Putamen (tissue), 1 donor: ENCODE results near the gene MRPS2.
"Not testable (repeated sequence)": the region's sequence is repeated elsewhere in the genome, so short reads cannot be mapped to it uniquely, and the experiment has no call there.

Source experiments
- DNase-seq: peaks from one replicate; pipeline ENCODE4 v3.0.0-alpha.2; 2016; ENCODE audit warnings: low spot score

Gene MRPS2

DNA sequence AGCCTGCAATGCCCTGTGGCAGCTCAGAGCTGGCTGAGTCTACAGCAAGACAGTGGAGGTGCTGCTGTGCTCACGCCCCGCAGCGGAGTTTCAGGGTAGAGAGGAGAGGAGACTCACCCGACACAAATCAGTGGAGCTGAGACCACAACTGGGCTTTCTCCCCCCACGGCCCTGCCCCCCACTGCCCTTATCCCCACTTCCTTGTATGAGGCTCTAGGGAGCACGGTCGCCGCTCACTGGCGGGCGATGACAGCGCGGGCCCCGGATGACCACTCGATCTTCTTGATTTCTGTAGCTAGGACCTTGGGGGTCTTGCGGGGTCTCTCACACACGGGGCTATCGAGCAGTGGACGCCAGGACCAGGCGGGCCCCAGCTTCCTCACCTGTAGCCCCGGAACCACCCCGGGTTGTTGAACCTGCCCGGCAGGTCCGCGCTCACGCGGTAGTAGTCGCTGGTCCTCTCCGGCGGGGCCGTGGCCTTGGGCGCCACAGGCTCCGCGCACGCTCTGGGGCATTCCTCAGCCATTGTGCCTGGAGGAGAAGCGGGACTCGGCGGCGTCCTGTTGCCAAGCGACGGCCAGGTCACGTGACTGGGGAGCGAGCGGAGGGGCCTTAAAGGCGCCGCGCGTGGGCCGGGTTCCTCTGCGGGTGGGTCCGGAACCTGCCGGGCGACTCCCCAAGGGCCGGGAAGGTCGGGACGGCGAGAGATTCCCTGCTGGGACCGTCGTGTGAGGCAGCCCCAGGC, 984 bp upstream of the MRPS2 start:
- DNase-seq, result peak; percentile 93

DNA sequence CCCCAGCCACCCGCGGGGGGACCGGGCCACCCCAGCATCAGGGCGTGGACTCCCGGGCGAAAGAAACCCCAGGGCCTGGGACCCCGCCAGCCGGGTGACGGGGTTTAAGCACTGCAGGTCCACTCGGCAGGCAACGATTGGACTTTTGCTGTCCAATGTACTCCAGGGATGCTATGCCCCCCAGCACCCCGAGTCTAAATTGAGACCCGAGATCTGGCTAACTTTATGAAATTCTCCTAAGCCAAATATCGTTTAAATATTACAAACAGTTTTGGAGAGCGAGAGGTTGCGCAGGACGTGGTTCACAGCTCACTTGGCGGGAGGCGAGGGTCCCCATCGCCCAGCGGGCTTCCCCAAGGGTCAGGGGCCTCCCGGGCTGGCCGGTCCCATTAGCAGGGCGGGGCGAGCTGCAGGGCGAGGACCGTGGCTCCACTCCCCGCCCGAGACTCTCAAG, 384 bp upstream of the MRPS2 start:
- no peak for DNase-seq

DNA sequence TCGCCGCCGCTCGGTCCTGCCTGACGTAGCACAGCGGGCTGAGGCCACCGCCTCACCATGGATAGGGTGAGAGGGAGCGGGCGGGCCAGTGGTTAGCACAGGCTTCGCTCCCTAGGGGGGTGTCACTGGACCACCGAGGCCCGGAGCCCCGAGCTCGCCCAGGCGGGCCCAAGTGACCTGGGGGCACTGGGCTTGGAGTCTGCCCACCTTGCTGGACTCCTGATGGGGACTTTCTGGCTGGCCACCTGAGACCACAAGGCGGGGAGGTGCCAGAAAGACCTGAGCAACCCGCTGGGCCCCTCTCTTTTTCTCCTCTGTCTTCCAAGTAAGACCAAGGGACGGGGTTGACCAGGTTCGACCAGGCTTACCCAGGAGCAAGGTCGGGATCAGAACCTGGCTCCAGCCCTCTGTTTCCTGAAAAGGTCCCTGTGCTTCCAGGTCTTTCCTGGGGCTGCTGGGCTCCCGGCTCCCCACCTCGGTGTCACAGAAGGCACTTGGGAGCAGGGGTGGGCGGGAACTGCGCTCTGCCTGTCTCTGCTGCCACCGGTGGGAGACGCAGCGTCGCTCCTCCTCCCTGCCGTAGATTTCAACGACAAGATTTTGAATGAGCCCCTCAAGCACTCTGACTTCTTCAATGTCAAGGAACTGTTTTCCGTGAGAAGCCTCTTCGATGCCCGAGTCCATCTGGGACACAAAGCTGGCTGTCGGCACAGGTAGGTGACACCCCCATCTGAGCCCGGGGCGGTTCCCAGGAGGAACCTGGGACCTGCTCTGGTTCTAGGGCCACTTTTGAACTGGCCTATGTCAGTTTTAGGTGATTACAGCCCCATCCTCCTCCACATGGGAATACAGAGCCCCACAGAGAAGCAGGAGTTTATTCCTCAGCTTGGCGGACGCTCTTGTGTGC, 1.0 kb downstream of the MRPS2 start:
- DNase-seq, result no peak

DNA sequence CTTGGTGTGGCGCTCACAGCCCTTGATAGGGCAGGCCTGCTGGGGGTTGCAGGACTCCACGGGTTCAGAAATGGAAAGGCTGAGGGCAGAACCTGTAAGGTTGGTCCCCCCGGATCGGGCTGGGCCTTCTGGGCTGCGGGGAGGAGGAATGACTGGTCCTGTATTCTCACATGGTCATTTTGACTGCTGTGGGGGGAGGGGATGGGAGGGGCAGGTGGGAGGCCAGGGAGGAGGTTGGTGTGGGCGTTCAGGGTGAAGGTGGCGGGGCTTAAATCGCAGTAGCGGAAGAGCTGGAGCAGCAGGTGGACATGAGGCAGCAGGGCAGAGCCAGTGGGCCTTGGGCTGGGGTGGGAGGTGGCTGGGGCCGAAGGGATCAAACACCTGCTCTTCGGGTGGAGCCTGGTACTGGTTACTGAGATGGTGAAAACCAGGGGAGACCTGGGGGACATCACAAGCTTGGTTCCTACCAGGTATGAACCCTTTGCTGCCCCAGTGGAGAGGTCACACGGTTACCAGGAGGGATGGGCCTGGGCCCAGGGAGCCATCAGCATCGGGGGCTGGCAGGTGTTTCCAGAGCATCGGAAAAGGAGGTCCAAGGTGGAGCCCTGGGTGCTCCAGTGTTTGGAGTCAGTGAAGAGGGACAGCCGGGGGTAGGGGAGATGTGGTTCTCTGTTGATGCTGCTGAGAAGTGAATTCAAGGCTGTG, 1.8 kb downstream of the MRPS2 start:
- DNase-seq, result no peak

DNA sequence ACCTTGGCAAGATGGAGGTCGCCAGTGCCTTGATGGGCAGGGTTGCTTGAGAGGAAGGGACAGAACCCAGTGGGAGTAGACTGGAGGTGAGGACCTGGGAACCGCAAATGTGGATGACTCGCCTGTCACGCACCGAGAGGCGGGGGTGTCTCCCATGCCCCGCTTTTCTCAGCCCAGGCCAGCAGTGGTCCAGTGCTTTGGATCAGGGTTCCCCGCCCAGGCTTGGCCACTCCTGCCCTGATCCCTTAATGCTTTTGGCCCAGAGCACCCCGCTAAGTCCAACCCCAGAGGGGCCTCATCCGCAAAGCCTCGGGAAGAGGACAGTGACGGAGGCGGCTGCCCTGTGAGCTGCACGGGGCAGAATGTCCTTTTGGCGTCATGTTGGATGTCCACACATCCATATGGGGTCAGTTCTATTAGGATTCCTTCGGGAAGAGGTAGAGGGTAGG, 2.4 kb downstream of the MRPS2 start:
- DNase-seq, result no peak

DNA sequence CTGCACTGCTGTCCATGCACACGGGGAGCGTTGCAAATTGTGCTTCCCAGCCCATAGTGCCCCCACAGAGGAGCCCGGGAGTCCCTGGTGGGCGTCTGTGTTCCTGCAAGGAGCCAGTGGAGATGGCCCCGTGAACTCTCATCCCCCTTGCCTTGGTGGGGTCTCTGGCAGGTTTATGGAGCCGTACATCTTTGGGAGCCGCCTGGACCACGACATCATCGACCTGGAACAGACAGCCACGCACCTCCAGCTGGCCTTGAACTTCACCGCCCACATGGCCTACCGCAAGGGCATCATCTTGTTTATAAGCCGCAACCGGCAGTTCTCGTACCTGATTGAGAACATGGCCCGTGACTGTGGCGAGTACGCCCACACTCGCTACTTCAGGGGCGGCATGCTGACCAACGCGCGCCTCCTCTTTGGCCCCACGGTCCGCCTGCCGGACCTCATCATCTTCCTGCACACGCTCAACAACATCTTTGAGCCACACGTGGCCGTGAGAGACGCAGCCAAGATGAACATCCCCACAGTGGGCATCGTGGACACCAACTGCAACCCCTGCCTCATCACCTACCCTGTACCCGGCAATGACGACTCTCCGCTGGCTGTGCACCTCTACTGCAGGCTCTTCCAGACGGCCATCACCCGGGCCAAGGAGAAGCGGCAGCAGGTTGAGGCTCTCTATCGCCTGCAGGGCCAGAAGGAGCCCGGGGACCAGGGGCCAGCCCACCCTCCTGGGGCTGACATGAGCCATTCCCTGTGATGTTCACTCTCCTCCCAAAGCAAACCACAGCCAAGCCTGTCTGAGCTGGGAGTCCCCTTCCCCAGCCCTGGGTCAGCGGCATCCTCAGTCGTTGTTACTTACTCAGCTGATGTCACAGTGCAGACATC, 3.1 kb downstream of the MRPS2 start:
- no peak for DNase-seq

DNA sequence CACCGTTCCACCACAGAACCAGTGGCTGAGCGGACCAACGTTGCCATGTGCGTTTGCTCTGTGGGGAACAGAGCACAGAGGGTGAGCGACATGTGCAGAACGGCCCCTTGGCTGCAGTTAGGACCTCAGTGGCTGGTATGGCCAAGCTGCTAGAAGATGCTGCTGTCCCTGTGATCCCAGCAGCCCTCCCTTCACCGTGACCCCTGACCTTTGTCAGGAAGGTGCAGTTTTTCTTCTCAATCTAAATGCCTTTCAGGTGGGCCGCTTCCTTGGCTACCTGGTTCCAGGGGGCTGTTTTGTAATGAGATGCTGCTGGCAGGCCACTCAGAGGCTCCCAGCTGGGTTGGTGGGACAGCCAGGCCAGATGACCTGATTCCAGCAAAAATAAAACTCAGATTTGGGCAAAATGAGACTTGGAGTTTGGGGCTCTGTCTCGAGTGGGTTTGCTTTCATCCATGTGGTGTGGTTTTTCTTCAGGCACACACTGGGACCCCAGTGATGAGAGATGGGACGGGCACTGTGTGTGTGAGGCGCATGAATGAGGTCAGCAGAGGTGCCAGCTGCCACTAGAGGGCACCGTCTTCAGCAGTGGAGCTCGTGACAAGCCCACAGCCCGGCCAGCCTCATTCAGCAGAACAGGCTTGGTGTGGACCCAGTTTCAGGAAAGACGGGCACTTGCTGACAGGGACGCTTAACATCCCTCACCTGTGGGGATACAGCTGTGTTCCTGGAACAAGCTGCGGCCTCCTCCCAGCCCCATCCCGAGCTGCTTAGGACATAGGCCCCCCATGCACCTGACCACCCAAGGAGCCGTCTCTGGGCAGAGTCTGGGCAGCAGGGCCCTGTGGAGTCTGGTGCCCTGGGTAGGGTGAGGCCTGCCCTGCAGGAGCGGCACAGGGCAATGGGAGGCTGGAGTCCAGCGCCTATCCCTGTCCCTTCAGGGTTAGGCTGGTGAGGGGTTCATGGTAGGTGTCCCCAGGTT, 4.1 kb downstream of the MRPS2 start:
- DNase-seq, result no peak

DNA sequence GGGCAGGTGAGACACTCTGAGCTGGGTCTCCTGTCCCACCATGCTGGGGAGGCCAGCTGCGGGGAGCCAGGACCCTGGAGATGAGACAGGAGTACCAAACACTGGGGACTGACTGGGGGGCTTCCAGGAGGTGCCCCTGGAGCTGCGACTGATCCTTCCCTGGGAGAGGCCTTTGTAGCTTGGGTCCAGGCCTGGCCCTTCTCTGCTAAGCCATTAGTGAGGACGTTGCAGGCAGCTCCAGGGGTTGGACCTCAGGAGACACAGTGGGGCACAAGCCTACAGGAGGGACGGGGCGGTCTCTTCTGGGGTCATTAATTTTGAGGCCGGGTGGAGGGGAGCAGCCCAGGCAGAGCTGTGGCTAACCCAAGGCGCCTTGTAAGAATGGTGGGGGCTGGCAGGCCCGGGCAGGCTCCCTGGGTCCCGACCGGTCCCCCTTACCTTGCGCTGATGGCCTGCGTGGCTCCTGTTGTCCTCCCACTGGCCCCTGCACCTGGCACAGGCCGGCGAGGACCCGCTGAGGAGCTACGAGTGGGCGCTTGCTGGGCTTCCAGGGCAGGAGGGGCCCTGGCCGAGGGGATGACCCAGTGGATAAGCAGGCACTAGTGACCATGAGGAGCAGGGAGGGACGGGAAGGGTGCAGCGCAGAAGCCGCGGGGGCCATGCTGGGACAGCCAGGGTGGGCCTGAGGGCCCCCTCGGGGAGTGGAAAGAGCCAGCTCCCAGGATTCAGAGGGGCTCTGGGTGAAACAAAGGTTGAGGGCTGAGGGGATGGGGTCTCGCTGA, 5.1 kb downstream of the MRPS2 start:
- no peak for DNase-seq

DNA sequence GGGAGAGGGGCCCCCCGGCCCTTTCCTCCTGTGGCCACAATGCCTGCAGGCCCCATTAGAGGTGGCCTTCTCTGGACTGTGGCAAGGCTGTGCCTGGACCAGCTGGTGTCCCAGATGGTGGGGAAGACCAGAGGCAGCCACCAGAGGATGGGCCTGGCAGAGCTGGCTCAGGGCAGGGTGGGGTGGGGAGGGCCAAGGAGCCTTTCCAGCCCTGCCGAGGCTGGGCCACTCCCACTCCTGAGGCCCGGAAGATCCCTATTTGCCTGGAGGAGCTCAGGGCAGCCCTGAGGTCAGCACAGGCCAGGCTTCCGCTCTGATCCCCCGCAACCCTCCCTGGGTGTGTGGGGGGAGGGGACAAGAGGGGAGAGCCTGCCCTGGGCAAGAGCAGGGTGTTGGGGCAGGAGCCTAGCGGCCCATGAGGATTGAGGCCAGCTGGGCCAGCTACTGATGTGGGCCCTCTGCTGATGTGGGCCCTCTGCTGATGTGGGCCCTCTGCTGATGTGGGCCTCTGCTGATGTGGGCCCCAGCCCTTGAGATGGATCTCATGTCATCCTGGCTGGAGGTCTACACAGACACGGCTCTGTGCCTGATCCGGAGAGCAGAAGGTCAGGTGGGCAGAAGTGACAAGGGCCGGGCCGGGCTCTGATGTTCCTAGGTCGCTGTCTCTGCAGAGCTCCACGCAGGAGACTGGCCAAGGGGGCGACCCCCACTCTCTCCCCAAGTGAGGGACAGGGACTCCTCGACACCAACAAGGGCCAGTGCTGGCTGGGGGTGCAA, 6.0 kb downstream of the MRPS2 start:
- no peak for DNase-seq

DNA sequence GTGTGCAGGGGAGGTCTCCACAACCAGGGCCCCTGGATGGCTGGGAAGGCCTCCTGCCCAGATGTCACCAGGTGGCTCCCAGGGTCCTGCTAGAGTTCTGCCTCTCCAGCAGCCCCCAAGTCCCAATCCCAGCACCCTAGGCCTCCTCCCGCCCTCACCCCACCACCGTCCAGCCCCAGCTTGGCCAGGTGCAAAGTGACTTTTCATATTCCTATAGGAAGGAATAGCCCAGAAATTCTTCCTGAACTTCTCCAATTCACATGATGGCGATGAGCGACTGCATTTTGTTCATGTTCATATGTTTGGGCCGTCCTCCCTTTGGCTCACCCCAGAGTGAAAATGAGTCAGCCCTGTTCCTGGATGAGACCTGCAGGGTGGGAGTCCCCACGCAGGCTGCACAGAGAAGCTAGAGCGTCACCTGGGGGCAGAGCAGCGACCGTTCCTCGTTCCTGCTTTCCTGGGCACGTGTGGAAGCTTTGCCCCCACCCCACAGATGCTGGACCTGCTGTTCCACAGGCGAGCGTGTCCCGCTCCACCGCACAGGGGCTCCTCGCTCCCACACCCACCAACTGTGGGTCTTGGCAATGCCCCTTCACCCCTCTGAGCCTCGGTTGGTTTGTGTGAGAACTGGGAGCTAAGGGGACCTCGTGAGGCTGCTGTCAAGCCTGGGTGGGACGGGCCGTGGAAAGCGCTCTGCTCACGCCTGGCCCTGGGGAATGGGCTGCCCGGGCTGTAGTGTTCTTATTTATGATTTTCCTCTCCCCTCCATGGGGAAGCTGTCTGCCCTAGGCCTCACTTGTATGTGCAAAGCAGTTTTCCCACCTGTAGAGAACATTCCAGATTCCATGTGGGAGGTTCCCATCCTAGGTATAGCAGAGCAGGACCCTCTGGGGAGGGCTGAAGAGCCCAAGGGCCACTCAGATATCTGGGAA, 6.9 kb downstream of the MRPS2 start:
- no peak for DNase-seq

DNA sequence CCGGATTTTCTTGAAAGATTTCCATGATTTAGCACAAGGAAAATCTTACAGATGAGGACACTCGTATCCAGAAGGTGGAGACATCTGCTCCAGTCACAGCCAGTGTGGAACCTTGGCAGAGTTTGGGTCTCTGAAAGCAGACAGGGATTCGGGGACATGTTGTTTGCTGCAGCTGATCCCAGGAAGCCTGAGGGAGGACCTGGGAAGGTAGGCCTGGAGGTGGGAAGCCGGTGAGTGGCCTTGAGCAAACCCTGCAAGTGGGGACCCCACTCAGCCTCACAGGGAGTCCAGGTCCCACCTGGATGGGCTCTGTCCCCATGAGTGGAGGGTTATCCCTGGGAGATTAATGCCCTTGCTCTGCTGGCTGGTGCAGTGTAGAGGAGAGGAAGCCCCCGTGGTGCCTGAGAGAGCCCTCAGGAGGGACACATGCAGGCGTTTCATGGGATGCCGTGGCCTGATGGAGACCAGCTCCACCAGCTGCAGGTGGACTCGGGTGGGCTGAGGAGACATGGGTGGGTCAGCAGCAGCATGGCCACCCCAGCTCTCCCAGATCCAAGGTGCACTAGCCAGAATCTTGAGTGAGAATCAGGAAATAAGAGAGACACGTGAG, 7.8 kb downstream of the MRPS2 start:
- no peak for DNase-seq

DNA sequence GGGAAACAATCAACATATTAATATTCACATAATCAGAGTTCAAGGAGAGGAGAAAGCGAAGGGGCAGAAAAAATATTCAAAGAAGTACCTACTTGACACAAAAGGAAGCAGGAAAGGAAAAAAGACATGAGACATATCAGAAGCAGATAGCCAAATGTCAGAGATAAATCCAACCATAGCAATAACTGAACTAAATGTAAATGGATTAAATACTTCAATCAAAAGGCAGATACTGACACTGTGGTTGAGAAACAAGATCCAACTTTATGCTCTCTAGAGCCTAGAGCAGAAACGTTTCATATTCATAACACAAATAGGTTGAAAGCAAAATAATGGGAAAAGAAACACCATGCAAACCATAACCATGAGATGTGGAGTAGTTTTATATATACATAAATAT, 9.0 kb downstream of the MRPS2 start:
- DNase-seq, result no peak

DNA sequence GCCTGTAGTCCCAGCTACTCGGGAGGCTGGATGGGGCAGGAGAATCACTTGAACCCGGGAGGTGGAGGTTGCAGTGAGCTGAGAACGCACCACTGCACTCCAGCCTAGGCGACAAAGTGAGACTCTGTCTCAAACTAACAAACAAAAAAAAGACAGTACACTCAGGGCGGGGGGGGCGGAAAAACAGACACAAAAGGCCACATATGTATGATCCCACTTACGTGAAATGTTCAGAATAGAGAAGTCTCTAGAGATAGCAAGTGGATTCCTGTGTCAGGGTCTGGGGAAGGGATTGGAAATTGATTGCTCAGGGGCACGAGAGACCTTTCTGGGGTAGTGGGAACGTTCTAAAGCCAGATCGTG, 11.7 kb downstream of the MRPS2 start:
- DNase-seq, result no peak

DNA sequence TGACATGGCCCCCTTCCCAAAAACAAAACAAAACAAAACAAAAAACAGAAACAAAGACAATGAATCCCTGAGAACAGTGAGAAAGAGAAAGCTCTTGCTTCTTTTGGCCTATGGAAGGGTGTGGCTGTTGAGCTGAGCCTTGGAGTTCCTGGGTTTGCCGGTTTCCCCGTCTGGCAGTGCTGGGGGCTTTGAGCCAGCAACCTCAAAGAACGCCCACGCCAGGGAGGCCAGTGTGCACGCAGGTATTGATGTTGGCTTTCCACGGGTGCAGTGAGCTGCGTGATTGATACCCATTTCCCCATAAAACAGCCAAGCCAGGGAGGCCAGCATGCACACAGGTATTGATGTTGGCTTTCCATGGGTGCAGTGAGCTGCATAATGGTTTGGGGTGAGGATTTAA, 12.4 kb downstream of the MRPS2 start:
- DNase-seq, result no peak

DNA sequence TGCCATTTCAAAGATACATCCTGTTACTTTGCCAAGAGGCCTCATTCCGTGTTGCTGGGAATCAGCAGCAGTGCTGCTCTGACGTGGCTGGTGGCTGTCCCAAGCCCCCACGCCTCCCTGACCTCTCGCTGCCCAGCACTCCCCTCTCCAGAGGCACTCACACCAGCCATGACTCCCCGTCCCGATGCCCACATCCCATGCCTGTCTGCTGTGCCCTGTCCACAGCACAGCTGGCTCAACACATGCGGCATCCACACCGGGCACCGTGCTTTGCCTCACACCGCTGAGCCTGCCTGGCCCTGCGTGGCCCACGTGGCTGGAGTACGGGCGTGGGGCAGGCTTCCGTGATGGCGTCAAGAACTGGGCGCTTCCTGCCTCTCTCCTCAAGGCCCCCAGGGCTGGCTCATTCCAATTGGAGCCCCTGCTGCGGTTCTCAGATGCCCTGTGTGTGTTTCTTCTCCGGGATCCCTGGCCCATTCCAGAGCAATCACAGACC, 12.9 kb downstream of the MRPS2 start:
- no peak for DNase-seq

DNA sequence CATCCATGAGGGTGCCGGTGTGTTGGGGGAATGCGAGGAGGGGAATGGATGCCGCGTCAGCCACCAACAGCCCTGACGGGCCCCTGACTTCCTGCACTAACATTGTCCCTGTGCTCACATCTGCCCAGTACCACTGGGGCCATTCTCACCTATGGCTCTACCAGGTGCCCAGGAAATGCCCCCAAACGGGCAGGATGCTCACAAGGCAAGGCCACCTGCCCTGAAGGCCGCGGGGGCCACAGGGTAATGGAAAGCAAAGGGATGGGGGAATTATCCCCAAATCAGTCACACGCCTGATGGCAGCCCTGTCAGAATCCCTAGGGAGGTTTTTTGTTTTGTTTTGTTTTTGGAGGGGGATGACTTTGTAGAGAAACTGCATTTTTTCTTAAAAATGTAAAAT, 13.4 kb downstream of the MRPS2 start:
- DNase-seq, result not testable (repeated sequence)
